ENCODE results near the gene PRR23B. TPM values are rescaled to one million over a fixed set of nuclear protein-coding genes. Genes with fewer than 3 reads are reported as not detected.

Gene PRR23B
- not detected for polyA plus RNA-seq (2012; ENCODE audit: insufficient read depth, insufficient read length, low read depth)

GRCh38 chr3:139020868-139021234 is at the start of gene PRR23B:
Gene PRR23B, minus strand, starts transcription at chr3:139020926. Its CDS starts 265 bp downstream, at chr3:139020661.
- Histone ChIP-seq H3K4me1 (no peaks in the 10 kb centered on the region), H3K4me3 (ENCODE audit: low read depth, low read length) (no peak within 1 kb of the TSS), H3K36me3 (no peaks in the 10 kb centered on the region), H3K27me3 (no peaks in the 10 kb centered on the region), H3K9me3 (no peaks in the 10 kb centered on the region)
- peak; percentile 41 for TF ChIP-seq CTCF (IDR thresholded peaks at IDR 0.05; ENCODE audit: low read depth, low read length)
- DNase-seq: no peak

- no peak for DNase-seq
- no peak for TF ChIP-seq CTCF (IDR thresholded peaks at IDR 0.05; ENCODE audit: low read depth, low read length)
- no peaks in the 10 kb centered on the region for H3K4me1 ChIP-seq
- H3K9me3 ChIP-seq: no peaks in the 10 kb centered on the region
- H3K4me3 ChIP-seq (ENCODE audit: low read depth, low read length): no peak overlapping the region
- no peaks in the 10 kb centered on the region for H3K36me3 ChIP-seq
- no peaks in the 10 kb centered on the region; the same call in 1 of the 2 replicates for H3K27me3 ChIP-seq
These were observed 42.2 kb upstream of the PRR23B start for GRCh38 chr3:139062918-139063317.

DNA sequence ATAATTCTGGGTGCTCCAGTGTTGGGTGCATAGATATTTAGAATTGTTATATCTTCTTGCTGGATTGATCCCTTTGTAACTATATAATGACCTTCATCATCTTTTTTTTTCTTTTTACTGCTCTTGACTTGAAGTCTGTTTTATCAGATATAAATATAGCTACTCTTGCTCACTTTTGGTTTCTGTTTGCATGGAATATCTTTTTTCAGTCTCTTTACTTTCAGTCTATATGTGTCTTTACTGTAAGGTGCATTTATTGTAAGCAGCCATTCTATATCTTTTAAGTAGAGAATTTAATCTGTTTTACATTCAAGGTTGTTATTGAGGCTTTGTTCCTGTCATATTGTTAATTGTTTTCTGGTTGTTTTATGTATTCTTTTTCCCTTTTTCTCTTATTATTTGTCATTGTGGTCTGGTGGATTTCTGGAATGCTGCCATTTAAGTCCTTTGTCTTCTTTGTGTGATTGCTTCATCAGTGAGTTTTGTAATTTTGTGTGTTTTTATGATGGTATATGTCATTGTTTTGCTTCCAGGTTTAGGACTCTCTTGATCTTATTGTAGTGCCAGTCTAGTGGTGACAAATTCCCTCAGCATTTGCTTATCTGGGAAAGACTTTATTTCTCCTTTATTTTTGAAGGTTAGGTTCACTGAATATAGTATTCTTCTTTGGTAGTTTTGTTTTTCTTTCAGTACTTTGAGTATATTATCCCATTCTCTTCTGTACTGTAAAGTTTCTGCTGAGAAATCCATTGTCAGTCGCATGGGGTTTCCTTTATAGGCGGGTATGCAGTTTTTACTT is 32.3 kb upstream of the PRR23B start:
- H3K9me3 ChIP-seq: no peaks in the 10 kb centered on the region
- no peaks in the 10 kb centered on the region for H3K4me1 ChIP-seq
- H3K4me3 ChIP-seq (ENCODE audit: low read depth, low read length): no peak overlapping the region
- no peaks in the 10 kb centered on the region for H3K27me3 ChIP-seq
- no peak for DNase-seq
- H3K36me3 ChIP-seq: no peaks in the 10 kb centered on the region
- TF ChIP-seq CTCF (IDR thresholded peaks at IDR 0.05; ENCODE audit: low read depth, low read length): no peak

GRCh38 chr3:139044366-139045210 is 23.9 kb upstream of the PRR23B start, which contains the start of gene PRR23C:
Gene PRR23C, minus strand, starts transcription at chr3:139044892. Its CDS starts 272 bp downstream, at chr3:139044620.
- no peak within 1 kb of the TSS for H3K4me3 ChIP-seq (ENCODE audit: low read depth, low read length)
- no peaks in the 10 kb centered on the region for H3K9me3 ChIP-seq
- H3K36me3 ChIP-seq: no peaks in the 10 kb centered on the region
- H3K27me3 ChIP-seq: no peaks in the 10 kb centered on the region
- no peaks in the 10 kb centered on the region for H3K4me1 ChIP-seq
- peak; percentile 41 for TF ChIP-seq CTCF (IDR thresholded peaks at IDR 0.05; ENCODE audit: low read depth, low read length)
- peak; percentile 12 for DNase-seq

- TF ChIP-seq CTCF (IDR thresholded peaks at IDR 0.05; ENCODE audit: low read depth, low read length): no peak
- no peaks in the 10 kb centered on the region for H3K36me3 ChIP-seq
- no peaks in the 10 kb centered on the region for H3K27me3 ChIP-seq
- no peaks in the 10 kb centered on the region for H3K9me3 ChIP-seq
- no peaks in the 10 kb centered on the region for H3K4me1 ChIP-seq
- DNase-seq: no peak
- no peak overlapping the region for H3K4me3 ChIP-seq (ENCODE audit: low read depth, low read length)
These were observed 23.0 kb upstream of the PRR23B start for GRCh38 chr3:139043554-139044365.
